OCI-LY1 (cell line): Measurements from ENCODE around the gene TMEM121.

Experiments
- H2AFZ ChIP-seq: fragments of 200-600 bp; sonication (generic), shearing (Covaris generic); 2 replicates; pipeline ENCODE4 v1.6.0; 2014; ENCODE audit warnings: antibody characterized with exemption, mild to moderate bottlenecking, low read length
- H3F3A ChIP-seq: fragments of 200-600 bp; sonication (generic), shearing (Covaris generic); 2 replicates; pipeline ENCODE4 v1.6.0; 2014; ENCODE audit warnings: mild to moderate bottlenecking, antibody characterized with exemption, low read length, moderate library complexity; ENCODE audit not compliant: insufficient read depth
- H3K27ac ChIP-seq: fragments of 200-600 bp; sonication (generic); 2 replicates; pipeline ENCODE4 v1.5.1; 2014; ENCODE audit warnings: low read length, mixed run types, mild to moderate bottlenecking, low read depth; ENCODE audit not compliant: poor library complexity, severe bottlenecking
- H3K27me3 ChIP-seq: fragments of 200-600 bp; sonication (generic); 2 replicates; pipeline ENCODE4 v1.6.0; 2014; ENCODE audit warnings: antibody characterized with exemption, mild to moderate bottlenecking, low read length, moderate library complexity; ENCODE audit not compliant: insufficient read depth
- H3K36me3 ChIP-seq: fragments of 200-600 bp; sonication (generic); 2 replicates; pipeline ENCODE4 v1.6.1; 2014; ENCODE audit warnings: mild to moderate bottlenecking, antibody characterized with exemption, low read length, moderate library complexity, mixed read lengths; ENCODE audit not compliant: insufficient read depth
- H3K4me1 ChIP-seq: fragments of 200-600 bp; sonication (generic); 2 replicates; pipeline ENCODE4 v1.5.1; 2014; ENCODE audit warnings: mild to moderate bottlenecking, low read length, moderate library complexity; ENCODE audit not compliant: insufficient read depth, severe bottlenecking
- H3K4me2 ChIP-seq: fragments of 200-600 bp; sonication (generic), shearing (Covaris generic); 2 replicates; pipeline ENCODE4 v1.6.1; 2014; ENCODE audit warnings: low read length
- H3K4me3 ChIP-seq: fragments of 200-600 bp; sonication (generic); 2 replicates; pipeline ENCODE4 v1.5.1; 2014; ENCODE audit warnings: low read length, low read depth, mild to moderate bottlenecking, mixed read lengths; ENCODE audit not compliant: poor library complexity, severe bottlenecking
- H3K79me2 ChIP-seq: fragments of 200-600 bp; shearing (Covaris generic); 2 replicates; pipeline ENCODE4 v1.6.1; 2016; ENCODE audit warnings: mixed run types, low read length, mixed read lengths; ENCODE audit not compliant: insufficient read depth
- H3K9ac ChIP-seq: fragments of 200-600 bp; sonication (generic), shearing (Covaris generic); 2 replicates; pipeline ENCODE4 v1.6.1; 2014; ENCODE audit warnings: mild to moderate bottlenecking, low read length, mixed read lengths
- H3K9me2 ChIP-seq: fragments of 200-600 bp; sonication (generic), shearing (Covaris generic); 2 replicates; pipeline ENCODE4 v1.6.1; 2014; ENCODE audit warnings: low read depth, mild to moderate bottlenecking, low read length, mixed read lengths
- H3K9me3 ChIP-seq: fragments of 200-600 bp; shearing (Covaris generic); 2 replicates; pipeline ENCODE4 v1.6.1; 2014; ENCODE audit warnings: low read length, mixed read lengths
- H4K20me1 ChIP-seq: fragments of 200-600 bp; sonication (generic), shearing (Covaris generic); 2 replicates; pipeline ENCODE4 v1.6.0; 2016; ENCODE audit warnings: mild to moderate bottlenecking, low read length; ENCODE audit not compliant: insufficient read depth
- EZH2 ChIP-seq: fragments of 200-600 bp; sonication (generic), shearing (Covaris generic); IDR thresholded peaks from 2 replicates; pipeline ENCODE4 v1.8.0; 2017; ENCODE audit warnings: borderline replicate concordance, mixed run types, mild to moderate bottlenecking, antibody characterized with exemption, low read length, moderate library complexity, mixed read lengths
- TF ChIP-seq, protein P1 (sequence below): fragments of 200-600 bp; sonication (generic), shearing (Covaris generic); IDR thresholded peaks from 2 replicates; pipeline ENCODE4 v1.5.1; 2017; ENCODE audit warnings: mild to moderate bottlenecking, antibody characterized with exemption, low read length, moderate library complexity, mixed read lengths

TMEM121 gene

GRCh38 chr14:105525326-105525725 lies 1.1 kb upstream of the TMEM121 start:
- no peak overlapping the region for H3K9ac ChIP-seq
- H2AFZ ChIP-seq = no peak overlapping the region
- no peaks in the 10 kb centered on the region for H4K20me1 ChIP-seq
- no peak overlapping the region for H3K4me2 ChIP-seq
- H3K27me3 ChIP-seq = peaks cover 1% of the 10 kb centered on the region; the same call in 1 of the 2 replicates
- H3K4me3 ChIP-seq = no peak overlapping the region
- H3K79me2 ChIP-seq = no peaks in the 10 kb centered on the region
- H3K27ac ChIP-seq = no peak overlapping the region
- peaks cover 32% of the 10 kb centered on the region for H3K4me1 ChIP-seq
- no peaks in the 10 kb centered on the region for H3K9me2 ChIP-seq
- H3K9me3 ChIP-seq = no peaks in the 10 kb centered on the region
- no peaks in the 10 kb centered on the region for H3K36me3 ChIP-seq
- peaks cover 3% of the 10 kb centered on the region; the same call in 1 of the 2 replicates for H3F3A ChIP-seq
- TF ChIP-seq EZH2 = no peak
- TF ChIP-seq, protein P1, sequence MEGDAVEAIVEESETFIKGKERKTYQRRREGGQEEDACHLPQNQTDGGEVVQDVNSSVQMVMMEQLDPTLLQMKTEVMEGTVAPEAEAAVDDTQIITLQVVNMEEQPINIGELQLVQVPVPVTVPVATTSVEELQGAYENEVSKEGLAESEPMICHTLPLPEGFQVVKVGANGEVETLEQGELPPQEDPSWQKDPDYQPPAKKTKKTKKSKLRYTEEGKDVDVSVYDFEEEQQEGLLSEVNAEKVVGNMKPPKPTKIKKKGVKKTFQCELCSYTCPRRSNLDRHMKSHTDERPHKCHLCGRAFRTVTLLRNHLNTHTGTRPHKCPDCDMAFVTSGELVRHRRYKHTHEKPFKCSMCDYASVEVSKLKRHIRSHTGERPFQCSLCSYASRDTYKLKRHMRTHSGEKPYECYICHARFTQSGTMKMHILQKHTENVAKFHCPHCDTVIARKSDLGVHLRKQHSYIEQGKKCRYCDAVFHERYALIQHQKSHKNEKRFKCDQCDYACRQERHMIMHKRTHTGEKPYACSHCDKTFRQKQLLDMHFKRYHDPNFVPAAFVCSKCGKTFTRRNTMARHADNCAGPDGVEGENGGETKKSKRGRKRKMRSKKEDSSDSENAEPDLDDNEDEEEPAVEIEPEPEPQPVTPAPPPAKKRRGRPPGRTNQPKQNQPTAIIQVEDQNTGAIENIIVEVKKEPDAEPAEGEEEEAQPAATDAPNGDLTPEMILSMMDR = no peak

- Histone ChIP-seq H3K4me1 (peaks cover 32% of the 10 kb centered on the region), H3K9me2 (no peaks in the 10 kb centered on the region), H3K79me2 (no peaks in the 10 kb centered on the region), H3K27ac (no peak overlapping the region), H4K20me1 (no peaks in the 10 kb centered on the region), H3K9ac (peak overlapping the region; percentile 29; the same call in 1 of the 2 replicates), H3K9me3 (no peaks in the 10 kb centered on the region), H3K27me3 (no peaks in the 10 kb centered on the region; the same call in 1 of the 2 replicates), H3F3A (peaks cover 3% of the 10 kb centered on the region; the same call in 1 of the 2 replicates), H2AFZ (no peak overlapping the region), H3K36me3 (no peaks in the 10 kb centered on the region), H3K4me3 (peak overlapping the region; percentile 68), H3K4me2 (peak overlapping the region; percentile 95)
- TF ChIP-seq, protein P1 = no peak
- no peak for TF ChIP-seq EZH2
Measured at GRCh38 chr14:105526776-105527380, 495 bp downstream of the TMEM121 start.

- Histone ChIP-seq H3K4me3 (peak overlapping the region; percentile 68), H3K27me3 (no peaks in the 10 kb centered on the region; the same call in 1 of the 2 replicates), H3K27ac (no peak overlapping the region)
Measured at GRCh38 chr14:105527381-105527825, 1.0 kb downstream of the TMEM121 start.

More at GRCh38 chr14:105527381-105527825, 1.0 kb downstream of the TMEM121 start:
- peaks cover 32% of the 10 kb centered on the region for H3K4me1 ChIP-seq
- no peaks in the 10 kb centered on the region for H4K20me1 ChIP-seq
- H3K9me2 ChIP-seq = no peaks in the 10 kb centered on the region
- H3K36me3 ChIP-seq = no peaks in the 10 kb centered on the region
- no peak overlapping the region for H2AFZ ChIP-seq
- H3F3A ChIP-seq = peaks cover 3% of the 10 kb centered on the region; the same call in 1 of the 2 replicates
- peak overlapping the region; percentile 95 for H3K4me2 ChIP-seq
- peak overlapping the region; percentile 82; the same call in 1 of the 2 replicates for H3K9ac ChIP-seq
- TF ChIP-seq EZH2 = no peak
- TF ChIP-seq, protein P1 = no peak
- no peaks in the 10 kb centered on the region for H3K9me3 ChIP-seq
- H3K79me2 ChIP-seq = no peaks in the 10 kb centered on the region
